ENCODE measurements around the gene SENP6. TPM values are rescaled to one million over a fixed set of nuclear protein-coding genes. Genes with fewer than 3 reads are reported as not detected.
"Not testable (repeated sequence)": the region's sequence is repeated elsewhere in the genome, so short reads cannot be mapped to it uniquely, and the experiment has no call there.

The SENP6 gene, protein sequence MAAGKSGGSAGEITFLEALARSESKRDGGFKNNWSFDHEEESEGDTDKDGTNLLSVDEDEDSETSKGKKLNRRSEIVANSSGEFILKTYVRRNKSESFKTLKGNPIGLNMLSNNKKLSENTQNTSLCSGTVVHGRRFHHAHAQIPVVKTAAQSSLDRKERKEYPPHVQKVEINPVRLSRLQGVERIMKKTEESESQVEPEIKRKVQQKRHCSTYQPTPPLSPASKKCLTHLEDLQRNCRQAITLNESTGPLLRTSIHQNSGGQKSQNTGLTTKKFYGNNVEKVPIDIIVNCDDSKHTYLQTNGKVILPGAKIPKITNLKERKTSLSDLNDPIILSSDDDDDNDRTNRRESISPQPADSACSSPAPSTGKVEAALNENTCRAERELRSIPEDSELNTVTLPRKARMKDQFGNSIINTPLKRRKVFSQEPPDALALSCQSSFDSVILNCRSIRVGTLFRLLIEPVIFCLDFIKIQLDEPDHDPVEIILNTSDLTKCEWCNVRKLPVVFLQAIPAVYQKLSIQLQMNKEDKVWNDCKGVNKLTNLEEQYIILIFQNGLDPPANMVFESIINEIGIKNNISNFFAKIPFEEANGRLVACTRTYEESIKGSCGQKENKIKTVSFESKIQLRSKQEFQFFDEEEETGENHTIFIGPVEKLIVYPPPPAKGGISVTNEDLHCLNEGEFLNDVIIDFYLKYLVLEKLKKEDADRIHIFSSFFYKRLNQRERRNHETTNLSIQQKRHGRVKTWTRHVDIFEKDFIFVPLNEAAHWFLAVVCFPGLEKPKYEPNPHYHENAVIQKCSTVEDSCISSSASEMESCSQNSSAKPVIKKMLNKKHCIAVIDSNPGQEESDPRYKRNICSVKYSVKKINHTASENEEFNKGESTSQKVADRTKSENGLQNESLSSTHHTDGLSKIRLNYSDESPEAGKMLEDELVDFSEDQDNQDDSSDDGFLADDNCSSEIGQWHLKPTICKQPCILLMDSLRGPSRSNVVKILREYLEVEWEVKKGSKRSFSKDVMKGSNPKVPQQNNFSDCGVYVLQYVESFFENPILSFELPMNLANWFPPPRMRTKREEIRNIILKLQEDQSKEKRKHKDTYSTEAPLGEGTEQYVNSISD
- polyA plus RNA-seq (2013, experiment 1 of 2): 73.6 TPM
- polyA plus RNA-seq (2013, experiment 2 of 2): 101 TPM

DNA sequence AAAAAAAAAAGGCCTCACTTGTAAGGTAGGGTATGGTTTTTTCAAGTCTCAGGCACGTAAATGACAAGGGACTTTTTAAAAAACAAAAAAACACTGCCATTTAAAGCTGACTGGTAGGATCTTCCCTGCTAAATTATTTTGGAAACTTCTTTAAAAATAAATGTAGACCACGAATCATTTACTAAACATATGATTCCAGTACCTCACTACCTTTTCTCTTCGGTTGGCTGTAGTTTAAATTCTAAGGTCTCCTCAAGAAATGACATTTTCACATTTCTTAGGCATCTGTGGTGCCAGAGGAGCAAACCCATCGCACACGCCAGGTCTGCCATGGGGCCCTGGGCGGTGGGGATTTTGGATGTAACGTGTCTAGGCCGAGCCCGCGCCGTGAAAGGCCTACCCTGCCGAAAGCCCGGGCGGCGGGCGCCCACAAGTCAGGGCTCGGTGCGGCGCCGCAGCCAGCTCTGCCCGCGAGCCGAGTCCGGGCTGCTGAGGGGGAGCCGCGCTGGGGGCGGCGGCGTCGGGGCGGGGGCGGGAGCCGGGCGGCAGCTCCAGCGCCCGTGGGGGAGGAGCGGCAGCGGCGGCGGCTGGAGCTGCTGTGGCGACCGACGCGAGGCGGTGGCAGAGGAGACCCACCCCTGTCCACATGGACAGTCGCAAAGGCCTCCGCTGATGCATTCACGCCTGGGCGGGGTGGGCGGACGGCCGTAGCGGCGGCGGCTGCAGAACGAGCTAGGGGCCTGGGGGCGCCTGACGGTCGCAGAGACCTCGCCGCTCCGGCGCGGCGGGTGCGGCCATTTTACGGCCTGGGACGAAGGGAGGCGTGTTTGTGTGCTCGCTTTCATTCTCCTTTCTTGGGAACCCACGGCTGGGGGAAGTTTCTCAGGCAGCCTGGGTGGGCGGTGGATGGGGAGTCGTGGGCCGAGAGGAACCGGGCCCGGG lies at the start of gene SENP6:
Gene SENP6 (plus strand): TSS at position 577 of the 942 bp plus-strand sequence. CDS start 645 bp downstream, outside the sequence.
- Histone ChIP-seq H3K9me3 (ENCODE audit: control insufficient read depth, low read length) (no peaks in the 10 kb centered on the region), H3K36me3 (ENCODE audit: control insufficient read depth, insufficient read depth, low read length) (no peaks in the 10 kb centered on the region), H3K27ac (ENCODE audit: low read depth, low read length, severe bottlenecking) (peak within 1 kb of the TSS; percentile 96), H3K4me1 (ENCODE audit: control insufficient read depth, insufficient read depth, low read length, poor library complexity, severe bottlenecking) (peaks cover 5% of the 10 kb centered on the region), H3K4me3 (ENCODE audit: extremely low read depth, insufficient read depth, low read length, poor library complexity, severe bottlenecking) (peak within 1 kb of the TSS; percentile 86)
- 1% methylated on average over 50 to 60 of the region's 76 CpGs for WGBS, 2 experiments (ENCODE audit: insufficient coverage in 2 of 2)

DNA sequence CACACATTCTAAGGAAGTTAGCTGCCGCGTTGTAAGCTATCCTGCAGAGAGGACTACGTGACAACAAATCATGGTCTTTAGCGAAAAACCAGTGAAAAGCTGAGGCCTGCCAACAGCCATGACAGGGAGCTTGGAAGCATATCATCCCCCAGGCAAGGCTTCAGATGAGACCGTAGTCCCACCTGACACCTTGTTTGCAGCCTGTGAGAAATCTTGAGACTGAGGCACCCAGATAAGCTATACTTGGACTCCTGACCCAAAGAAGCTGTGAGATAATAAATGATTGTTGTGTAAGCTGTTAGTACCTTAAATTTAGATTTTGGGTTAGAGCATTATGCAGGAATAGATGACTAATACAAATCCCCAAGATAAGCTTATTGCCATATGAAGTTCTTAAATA lies 45.4 kb upstream of the SENP6 start:
- Histone ChIP-seq H3K27ac (ENCODE audit: low read depth, low read length, severe bottlenecking) (no peak overlapping the region), H3K36me3 (ENCODE audit: control insufficient read depth, insufficient read depth, low read length) (no peaks in the 10 kb centered on the region), H3K9me3 (ENCODE audit: control insufficient read depth, low read length) (no peaks in the 10 kb centered on the region), H3K4me3 (ENCODE audit: extremely low read depth, insufficient read depth, low read length, poor library complexity, severe bottlenecking) (no peak overlapping the region), H3K4me1 (ENCODE audit: control insufficient read depth, insufficient read depth, low read length, poor library complexity, severe bottlenecking) (no peaks in the 10 kb centered on the region)
- WGBS, 2 experiments (ENCODE audit: insufficient coverage in 2 of 2): 73 to 82% methylated on average over 3 of the region's 5 CpGs

DNA sequence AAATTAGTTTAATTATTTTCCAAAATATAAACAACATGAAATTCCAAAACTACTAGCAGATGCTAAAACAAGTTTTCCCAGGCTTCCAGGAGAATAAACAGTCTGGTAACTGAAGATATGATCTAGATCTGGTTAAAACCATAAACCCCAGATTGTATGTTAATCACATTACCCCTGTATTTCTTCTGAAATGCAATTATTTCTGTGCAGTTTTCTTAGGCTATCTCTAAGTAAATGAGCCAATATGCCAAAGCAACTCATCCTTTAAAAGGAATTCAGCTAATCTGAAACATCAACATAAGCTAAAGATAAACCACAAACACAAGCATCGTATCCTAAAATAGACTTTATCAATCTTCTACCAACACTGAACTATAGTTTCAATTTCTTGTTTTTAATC lies 44.6 kb upstream of the SENP6 start:
- no peaks in the 10 kb centered on the region for H3K36me3 ChIP-seq (ENCODE audit: control insufficient read depth, insufficient read depth, low read length)
- H3K27ac ChIP-seq (ENCODE audit: low read depth, low read length, severe bottlenecking): no peak overlapping the region
- WGBS, 2 experiments (ENCODE audit: insufficient coverage in 2 of 2): 80 to 100% methylated on average over 1 of the region's 1 CpG
- no peak overlapping the region for H3K4me3 ChIP-seq (ENCODE audit: extremely low read depth, insufficient read depth, low read length, poor library complexity, severe bottlenecking)
- no peaks in the 10 kb centered on the region for H3K9me3 ChIP-seq (ENCODE audit: control insufficient read depth, low read length)
- no peaks in the 10 kb centered on the region for H3K4me1 ChIP-seq (ENCODE audit: control insufficient read depth, insufficient read depth, low read length, poor library complexity, severe bottlenecking)

DNA sequence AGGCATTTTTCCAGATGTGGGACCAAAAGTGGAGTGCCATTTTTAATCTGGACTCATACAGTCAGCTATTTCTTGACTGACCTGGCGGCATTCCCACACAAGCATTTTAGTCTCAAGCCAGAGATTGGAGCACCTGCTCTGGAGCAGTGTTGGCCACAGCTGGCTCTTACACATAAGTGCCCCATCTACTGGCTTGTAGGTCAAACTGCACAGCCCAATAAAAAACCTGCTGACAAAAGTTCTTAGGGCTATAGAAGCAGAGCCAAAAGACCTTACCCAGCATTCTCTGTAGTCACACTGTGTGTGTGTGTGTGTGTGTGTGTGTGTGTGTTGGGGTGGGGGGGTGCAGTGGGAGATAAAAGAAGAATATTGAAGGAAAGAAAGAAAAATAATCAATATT lies 38.6 kb upstream of the SENP6 start:
- no peaks in the 10 kb centered on the region for H3K4me1 ChIP-seq (ENCODE audit: control insufficient read depth, insufficient read depth, low read length, poor library complexity, severe bottlenecking)

DNA sequence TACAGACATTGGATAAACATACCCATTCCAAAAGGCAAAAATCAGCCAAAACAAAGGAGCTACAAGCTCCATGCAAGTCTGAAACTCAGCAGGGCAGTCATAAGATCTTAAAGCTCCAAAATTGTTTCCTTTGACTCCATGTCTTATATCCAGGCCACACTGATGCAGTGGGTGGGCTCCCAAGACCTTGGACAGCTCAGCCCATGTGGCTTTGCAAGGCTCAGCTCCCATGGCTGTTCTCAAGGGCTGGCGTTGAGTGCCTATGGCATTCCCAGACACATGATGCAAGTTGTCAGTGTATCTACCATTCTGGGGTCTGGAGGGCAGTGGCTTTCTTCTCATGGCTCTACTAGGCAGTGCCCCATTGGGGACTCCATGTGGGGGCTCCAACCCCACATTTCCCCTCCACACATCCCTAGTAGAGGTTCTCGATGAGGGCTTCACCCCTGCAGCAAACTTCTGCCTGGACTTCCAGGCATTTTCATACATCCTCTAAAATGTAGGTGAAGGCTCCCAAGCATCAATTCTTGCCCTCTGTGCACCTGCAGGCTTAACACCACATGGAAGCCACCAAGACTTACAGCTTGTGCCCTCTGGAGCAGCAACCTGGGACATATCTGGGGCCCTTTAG lies 35.4 kb upstream of the SENP6 start:
- peaks cover 15% of the 10 kb centered on the region for H3K9me3 ChIP-seq (ENCODE audit: control insufficient read depth, low read length)
- H3K36me3 ChIP-seq (ENCODE audit: control insufficient read depth, insufficient read depth, low read length): no peaks in the 10 kb centered on the region
- H3K27ac ChIP-seq (ENCODE audit: low read depth, low read length, severe bottlenecking): no peak overlapping the region
- H3K4me1 ChIP-seq (ENCODE audit: control insufficient read depth, insufficient read depth, low read length, poor library complexity, severe bottlenecking): no peaks in the 10 kb centered on the region
- 96 to 100% methylated on average over 1 to 2 of the region's 2 CpGs for WGBS, 2 experiments (ENCODE audit: insufficient coverage in 2 of 2)
- no peak overlapping the region for H3K4me3 ChIP-seq (ENCODE audit: extremely low read depth, insufficient read depth, low read length, poor library complexity, severe bottlenecking)

More for the DNA sequence above, 38.6 kb upstream of the SENP6 start:
- Histone ChIP-seq H3K27ac (ENCODE audit: low read depth, low read length, severe bottlenecking) (no peak overlapping the region), H3K4me3 (ENCODE audit: extremely low read depth, insufficient read depth, low read length, poor library complexity, severe bottlenecking) (no peak overlapping the region), H3K9me3 (ENCODE audit: control insufficient read depth, low read length) (peaks cover 15% of the 10 kb centered on the region), H3K36me3 (ENCODE audit: control insufficient read depth, insufficient read depth, low read length) (no peaks in the 10 kb centered on the region)
- 71 to 100% methylated on average over 1 of the region's 1 CpG for WGBS, 2 experiments (ENCODE audit: insufficient coverage in 2 of 2)

DNA sequence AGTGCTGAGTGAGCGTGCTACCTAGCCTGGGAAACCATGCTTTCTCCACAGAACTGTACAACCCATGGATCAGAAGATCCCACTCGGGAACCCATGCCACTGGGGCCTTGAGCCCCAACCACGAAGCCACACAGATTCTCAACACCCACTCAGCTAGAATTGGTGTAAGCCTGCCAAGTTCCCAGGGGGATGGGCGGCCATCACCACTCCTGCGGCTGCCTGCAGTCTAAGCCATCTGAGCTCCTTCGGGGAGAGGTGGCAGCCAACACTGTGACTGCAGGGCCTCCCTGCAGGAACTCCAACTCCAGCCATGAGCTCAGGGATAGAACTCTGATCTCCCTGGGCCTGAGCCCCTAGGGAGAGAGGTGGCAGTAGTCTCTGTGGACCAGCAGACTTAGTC lies 33.6 kb upstream of the SENP6 start:
- Histone ChIP-seq H3K36me3 (ENCODE audit: control insufficient read depth, insufficient read depth, low read length) (no peaks in the 10 kb centered on the region), H3K4me1 (ENCODE audit: control insufficient read depth, insufficient read depth, low read length, poor library complexity, severe bottlenecking) (no peaks in the 10 kb centered on the region), H3K4me3 (ENCODE audit: extremely low read depth, insufficient read depth, low read length, poor library complexity, severe bottlenecking) (no peak overlapping the region), H3K27ac (ENCODE audit: low read depth, low read length, severe bottlenecking) (no peak overlapping the region), H3K9me3 (ENCODE audit: control insufficient read depth, low read length) (peaks cover 15% of the 10 kb centered on the region)
- whole genome bisulfite sequencing, 2 experiments (ENCODE audit: insufficient coverage in 2 of 2): 79 to 100% methylated on average over 5 to 6 of the region's 6 CpGs

DNA sequence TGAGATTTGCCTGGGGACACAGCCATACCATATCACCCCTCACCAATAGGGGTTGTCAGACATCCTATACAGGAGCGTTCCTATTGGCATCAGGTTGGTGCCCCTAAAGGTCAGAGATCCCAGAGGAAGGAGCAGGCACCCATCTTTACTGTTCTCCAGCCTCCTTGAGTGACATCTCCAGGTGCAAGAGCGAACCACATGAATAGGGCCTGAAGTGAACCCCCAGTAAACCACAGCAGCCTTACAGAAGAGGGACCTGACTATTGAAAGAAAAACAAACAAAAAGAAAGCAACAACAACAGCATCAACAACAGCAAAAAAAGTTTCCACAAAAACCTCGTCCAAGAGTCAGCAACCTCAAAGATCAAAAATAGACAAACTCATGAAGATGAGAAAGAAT lies 32.7 kb upstream of the SENP6 start:
- Histone ChIP-seq H3K4me1 (ENCODE audit: control insufficient read depth, insufficient read depth, low read length, poor library complexity, severe bottlenecking) (no peaks in the 10 kb centered on the region), H3K4me3 (ENCODE audit: extremely low read depth, insufficient read depth, low read length, poor library complexity, severe bottlenecking) (no peak overlapping the region), H3K9me3 (ENCODE audit: control insufficient read depth, low read length) (peaks cover 15% of the 10 kb centered on the region), H3K27ac (ENCODE audit: low read depth, low read length, severe bottlenecking) (no peak overlapping the region), H3K36me3 (ENCODE audit: control insufficient read depth, insufficient read depth, low read length) (no peaks in the 10 kb centered on the region)
- WGBS, 2 experiments (ENCODE audit: insufficient coverage in 2 of 2): 50 to 90% methylated on average over 2 of the region's 3 CpGs

DNA sequence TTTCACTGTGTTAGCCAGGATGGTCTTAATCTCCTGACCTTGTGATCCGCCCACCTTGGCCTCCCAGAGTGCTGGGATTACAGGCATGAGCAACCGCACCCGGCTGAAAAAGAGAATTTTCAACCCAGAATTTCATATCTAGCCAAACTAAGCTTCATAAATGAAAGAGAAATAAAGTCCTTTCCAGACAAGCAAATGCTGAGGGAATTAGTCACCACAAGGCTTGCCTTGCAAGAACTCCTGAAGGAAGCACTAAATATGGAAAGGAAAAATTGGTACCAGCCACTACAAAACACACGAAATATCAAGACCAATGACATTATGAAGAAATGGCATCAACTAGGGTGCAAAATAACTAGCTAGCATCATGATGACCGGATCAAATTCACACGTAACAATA lies 31.0 kb upstream of the SENP6 start:
- H3K36me3 ChIP-seq (ENCODE audit: control insufficient read depth, insufficient read depth, low read length); H3K4me1 ChIP-seq (ENCODE audit: control insufficient read depth, insufficient read depth, low read length, poor library complexity, severe bottlenecking); H3K4me3 ChIP-seq (ENCODE audit: extremely low read depth, insufficient read depth, low read length, poor library complexity, severe bottlenecking); H3K27ac ChIP-seq (ENCODE audit: low read depth, low read length, severe bottlenecking): not testable (repeated sequence)
- peaks cover 15% of the 10 kb centered on the region for H3K9me3 ChIP-seq (ENCODE audit: control insufficient read depth, low read length)
- 76% methylated on average over 2 of the region's 6 CpGs for WGBS, 2 experiments (ENCODE audit: insufficient coverage in 2 of 2)

DNA sequence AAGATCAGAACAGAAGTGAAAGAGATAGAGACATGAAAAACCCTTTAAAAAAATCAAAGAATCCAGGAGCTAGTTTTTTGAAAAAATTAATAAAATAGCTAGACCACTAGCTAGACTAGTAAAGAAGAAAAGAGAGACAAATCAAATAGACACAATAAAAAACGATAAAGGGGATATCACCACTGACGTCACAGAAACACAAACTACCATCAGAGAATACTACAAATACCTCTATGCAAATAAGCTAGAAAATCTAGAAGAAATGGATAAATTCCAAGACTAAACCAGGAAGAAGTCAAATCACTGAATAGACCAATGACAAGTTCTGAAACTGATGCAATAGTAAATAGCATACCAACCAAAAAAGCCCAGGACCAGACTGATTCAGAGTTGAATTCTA lies 29.6 kb upstream of the SENP6 start:
- Histone ChIP-seq H3K36me3 (ENCODE audit: control insufficient read depth, insufficient read depth, low read length) (no peaks in the 10 kb centered on the region), H3K4me1 (ENCODE audit: control insufficient read depth, insufficient read depth, low read length, poor library complexity, severe bottlenecking) (no peaks in the 10 kb centered on the region), H3K9me3 (ENCODE audit: control insufficient read depth, low read length) (peaks cover 2% of the 10 kb centered on the region), H3K4me3 (ENCODE audit: extremely low read depth, insufficient read depth, low read length, poor library complexity, severe bottlenecking) (no peak overlapping the region), H3K27ac (ENCODE audit: low read depth, low read length, severe bottlenecking) (no peak overlapping the region)
- WGBS, 2 experiments (ENCODE audit: insufficient coverage in 2 of 2): no CpG with 5 or more reads among the region's 2 CpGs
